GM19324 (cell line): ENCODE measurements around the gene FSCB.
"Not testable (repeated sequence)": the region's sequence is repeated elsewhere in the genome, so short reads cannot be mapped to it uniquely, and the experiment has no call there.

Experiments used
- ATAC-seq: cut with Tn5 transposase; IDR thresholded peaks from one replicate; pipeline ENCODE4 v1.9.1; 2021; ENCODE audit warnings: mild to moderate bottlenecking, moderate library complexity; ENCODE audit not compliant: unreplicated experiment, low FRiP score

FSCB gene

GRCh38 chr14:44507183-44507582 is at the start of gene FSCB:
TSS of gene FSCB (minus strand) at chr14:44507283. CDS start at chr14:44506987, 296 bp downstream.
- ATAC-seq, result no peak

- ATAC-seq, result no peak
Observed at GRCh38 chr14:44531658-44532057, 24.6 kb upstream of the FSCB start.

- no peak for ATAC-seq
Observed at GRCh38 chr14:44530475-44530874, 23.4 kb upstream of the FSCB start.

- ATAC-seq, result no peak
Observed at GRCh38 chr14:44529026-44529425, 21.9 kb upstream of the FSCB start.

GRCh38 chr14:44528180-44528579 is 21.1 kb upstream of the FSCB start:
- ATAC-seq, result no peak

GRCh38 chr14:44525237-44525636 is 18.2 kb upstream of the FSCB start:
- no peak for ATAC-seq

GRCh38 chr14:44515668-44516067 is 8.6 kb upstream of the FSCB start:
- ATAC-seq, result not testable (repeated sequence)

GRCh38 chr14:44508834-44509233 is 1.8 kb upstream of the FSCB start:
- ATAC-seq, result no peak

GRCh38 chr14:44505588-44505987 is 1.5 kb downstream of the FSCB start:
- no peak for ATAC-seq

- no peak for ATAC-seq
Observed at GRCh38 chr14:44497148-44497547, 9.9 kb downstream of the FSCB start.

GRCh38 chr14:44494137-44494536 is 12.9 kb downstream of the FSCB start:
- no peak for ATAC-seq

- ATAC-seq, result no peak
Observed at GRCh38 chr14:44490966-44491365, 16.1 kb downstream of the FSCB start.

GRCh38 chr14:44477953-44478352 is 29.1 kb downstream of the FSCB start:
- ATAC-seq, result no peak

- no peak for ATAC-seq
Observed at GRCh38 chr14:44468771-44469170, 38.3 kb downstream of the FSCB start.

GRCh38 chr14:44463356-44464004 is 43.6 kb downstream of the FSCB start:
- ATAC-seq, result no peak

- ATAC-seq, result no peak
Observed at GRCh38 chr14:44462381-44462780, 44.7 kb downstream of the FSCB start.

GRCh38 chr14:44461811-44462210 is 45.3 kb downstream of the FSCB start:
- ATAC-seq, result no peak
